ENCODE results near the gene SELENON. TPM values are rescaled to one million over a fixed set of nuclear protein-coding genes. Genes with fewer than 3 reads are reported as not detected.
A peak's percentile ranks its signal among the peaks of the same experiment; 100 is the strongest.

SELENON gene
- total RNA-seq, 1 experiment from 2014 or later, result 90.9 TPM

DNA sequence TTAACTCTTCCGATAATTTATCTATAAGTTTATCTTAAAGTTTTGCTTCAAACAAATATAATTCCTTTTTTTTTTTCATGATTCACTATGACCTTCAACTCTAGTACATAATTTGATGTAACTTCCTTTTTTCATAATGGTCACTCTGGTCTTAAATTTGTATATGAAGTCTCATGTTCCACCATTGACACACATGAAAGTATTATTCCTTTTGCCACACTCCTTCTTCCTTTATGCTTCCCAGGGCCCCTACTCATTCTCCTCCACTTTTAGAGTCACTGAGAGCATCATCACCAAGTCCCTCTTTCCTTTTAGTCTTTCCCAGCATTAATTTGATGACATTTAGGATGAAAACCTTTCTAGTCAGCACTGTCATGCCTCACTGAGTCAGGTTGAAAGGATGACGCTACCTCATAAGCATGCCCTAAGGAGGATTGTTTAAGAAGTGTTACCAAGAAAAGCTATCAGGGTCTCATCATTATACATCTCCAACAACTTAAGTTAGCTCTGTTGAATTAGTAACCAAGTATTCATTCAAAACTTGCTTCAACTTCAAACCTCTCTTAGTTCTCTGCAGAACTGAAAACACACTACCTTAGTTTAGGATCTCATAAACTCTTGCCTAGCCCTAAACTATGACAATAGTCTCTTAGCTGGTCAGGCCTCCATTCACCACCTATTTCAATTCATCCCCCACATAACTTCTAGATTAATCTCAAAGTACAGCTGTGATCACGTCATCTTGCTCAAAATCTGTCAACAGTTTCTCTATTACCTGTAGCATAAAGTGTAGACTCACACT, 44.7 kb downstream of the SELENON start:
- peaks cover 10 to 14% of the 10 kb centered on the region in 2 experiments for H3K4me1 Mint-ChIP-seq
- no peaks in the 10 kb centered on the region for H3K23me2 ChIP-seq (ENCODE audit: insufficient read length, low read depth, low read length, poor library complexity, severe bottlenecking)
- H3K23ac ChIP-seq (ENCODE audit: insufficient read length, low read depth, low read length), result no peak overlapping the region
- H3K4ac ChIP-seq (ENCODE audit: low read depth, low read length), result no peak overlapping the region
- H3K9me3 Mint-ChIP-seq, result no peaks in the 10 kb centered on the region
- no peak overlapping the region for H3K9ac ChIP-seq (ENCODE audit: extremely low read depth, insufficient read length, low read length)
- H2BK20ac ChIP-seq (ENCODE audit: low read depth, low read length, poor library complexity, severe bottlenecking), result no peak overlapping the region
- no peak overlapping the region for H2BK5ac ChIP-seq (ENCODE audit: insufficient read length, low read length)
- no peak overlapping the region for H3K14ac ChIP-seq (ENCODE audit: insufficient read depth, low read length)
- H3K27me3 ChIP-seq (ENCODE audit: insufficient read depth, low read length), result no peaks in the 10 kb centered on the region
- no peaks in the 10 kb centered on the region for H4K20me1 ChIP-seq (ENCODE audit: control insufficient read depth, insufficient read depth, insufficient read length)
- H3K18ac ChIP-seq (ENCODE audit: insufficient read length, low read depth, low read length), result no peak overlapping the region
- H4K8ac ChIP-seq (replicated peaks; ENCODE audit: insufficient read length, low read depth, low read length), result no peak overlapping the region
- DNase-seq, result no peak
- no peak overlapping the region for H2AFZ ChIP-seq (ENCODE audit: low read length)
- no peak overlapping the region for H2AK5ac ChIP-seq (ENCODE audit: insufficient read length, low read length)
- H3K79me1 ChIP-seq (ENCODE audit: insufficient read depth, low read depth, low read length, poor library complexity, severe bottlenecking), result no peaks in the 10 kb centered on the region
- 100% methylated on average over 1 of the region's 3 CpGs for WGBS (ENCODE audit: extremely low coverage, insufficient read length, low lambda C conversion rate)
- no peak overlapping the region for H2BK15ac ChIP-seq (ENCODE audit: low read depth, low read length)
- H3T11ph ChIP-seq (ENCODE audit: low read length), result no peak overlapping the region
- no peak overlapping the region for H2BK120ac ChIP-seq (ENCODE audit: low read depth, low read length, poor library complexity, severe bottlenecking)
- TF ChIP-seq, protein P1, sequence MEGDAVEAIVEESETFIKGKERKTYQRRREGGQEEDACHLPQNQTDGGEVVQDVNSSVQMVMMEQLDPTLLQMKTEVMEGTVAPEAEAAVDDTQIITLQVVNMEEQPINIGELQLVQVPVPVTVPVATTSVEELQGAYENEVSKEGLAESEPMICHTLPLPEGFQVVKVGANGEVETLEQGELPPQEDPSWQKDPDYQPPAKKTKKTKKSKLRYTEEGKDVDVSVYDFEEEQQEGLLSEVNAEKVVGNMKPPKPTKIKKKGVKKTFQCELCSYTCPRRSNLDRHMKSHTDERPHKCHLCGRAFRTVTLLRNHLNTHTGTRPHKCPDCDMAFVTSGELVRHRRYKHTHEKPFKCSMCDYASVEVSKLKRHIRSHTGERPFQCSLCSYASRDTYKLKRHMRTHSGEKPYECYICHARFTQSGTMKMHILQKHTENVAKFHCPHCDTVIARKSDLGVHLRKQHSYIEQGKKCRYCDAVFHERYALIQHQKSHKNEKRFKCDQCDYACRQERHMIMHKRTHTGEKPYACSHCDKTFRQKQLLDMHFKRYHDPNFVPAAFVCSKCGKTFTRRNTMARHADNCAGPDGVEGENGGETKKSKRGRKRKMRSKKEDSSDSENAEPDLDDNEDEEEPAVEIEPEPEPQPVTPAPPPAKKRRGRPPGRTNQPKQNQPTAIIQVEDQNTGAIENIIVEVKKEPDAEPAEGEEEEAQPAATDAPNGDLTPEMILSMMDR (conservative IDR thresholded peaks at IDR 0.05), result no peak
- H2BK12ac ChIP-seq (ENCODE audit: insufficient read length, low read depth, low read length), result no peak overlapping the region
- no peaks in the 10 kb centered on the region for H3K27me3 Mint-ChIP-seq (ENCODE audit: low read depth)
- H3K27ac Mint-ChIP-seq, result peak overlapping the region in 1 of 3 experiments; percentile 48; a peak in 2 of 7 replicates
- H4K5ac ChIP-seq (ENCODE audit: insufficient read length, low read depth, low read length), result no peak overlapping the region
- no peak overlapping the region for H4K91ac ChIP-seq (ENCODE audit: insufficient read length, low read depth, low read length)
- no peaks in the 10 kb centered on the region; the same call in 1 of the 2 replicates for H3K79me2 ChIP-seq (ENCODE audit: insufficient read depth, low read length)
- no peak overlapping the region for H3K27ac ChIP-seq (ENCODE audit: insufficient read length, low read depth, low read length)
- no peak overlapping the region for H3K4me3 Mint-ChIP-seq
- H3K56ac ChIP-seq (ENCODE audit: insufficient read length, low read depth, low read length), result no peak overlapping the region
- H3K4me2 ChIP-seq (ENCODE audit: insufficient read depth, insufficient read length, low read length), result no peak overlapping the region
- no peaks in the 10 kb centered on the region for H3K4me1 ChIP-seq (ENCODE audit: insufficient read depth, low read length)
- H3K9me3 ChIP-seq (ENCODE audit: control insufficient read depth, low read depth, low read length), result no peaks in the 10 kb centered on the region
- 0 out of 7 replicates have a peak, but pooled peaks cover 0 to 7% (median 0%) of the 10 kb centered on the region in 3 experiments for H3K36me3 Mint-ChIP-seq (ENCODE audit: insufficient read depth in 1 of 3, low read depth in 3 of 3)

Data from H9 (cell line).